ENCODE results near the gene TRIB2. TPM values are rescaled to one million over a fixed set of nuclear protein-coding genes. Genes with fewer than 3 reads are reported as not detected.
A peak's percentile ranks its signal among the peaks of the same experiment; 100 is the strongest.

Gene TRIB2
- total RNA-seq, 1 donor from 2014 or later, result 141 TPM

DNA sequence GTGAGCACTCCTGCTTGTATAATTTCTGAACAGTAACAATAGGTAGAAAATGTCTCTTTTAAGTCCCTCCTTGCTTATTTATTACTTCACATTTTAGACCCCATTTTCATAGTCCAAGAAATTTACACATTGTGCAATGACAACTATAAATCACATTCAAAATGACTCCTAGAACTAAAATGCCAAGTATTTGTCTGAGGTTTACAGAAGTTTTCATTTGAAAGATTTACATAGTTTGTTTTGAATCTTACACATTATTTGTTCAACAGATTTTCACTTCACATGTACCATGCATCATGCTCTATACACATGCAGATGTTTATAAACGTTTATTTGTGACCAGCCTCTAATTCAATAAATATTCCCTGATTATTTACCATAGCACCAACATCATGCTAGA, 15.7 kb upstream of the TRIB2 start:
- no peak for DNase-seq

GRCh38 chr2:12701786-12702167, 15.0 kb upstream of the TRIB2 start:
- DNase-seq, result no peak

DNA sequence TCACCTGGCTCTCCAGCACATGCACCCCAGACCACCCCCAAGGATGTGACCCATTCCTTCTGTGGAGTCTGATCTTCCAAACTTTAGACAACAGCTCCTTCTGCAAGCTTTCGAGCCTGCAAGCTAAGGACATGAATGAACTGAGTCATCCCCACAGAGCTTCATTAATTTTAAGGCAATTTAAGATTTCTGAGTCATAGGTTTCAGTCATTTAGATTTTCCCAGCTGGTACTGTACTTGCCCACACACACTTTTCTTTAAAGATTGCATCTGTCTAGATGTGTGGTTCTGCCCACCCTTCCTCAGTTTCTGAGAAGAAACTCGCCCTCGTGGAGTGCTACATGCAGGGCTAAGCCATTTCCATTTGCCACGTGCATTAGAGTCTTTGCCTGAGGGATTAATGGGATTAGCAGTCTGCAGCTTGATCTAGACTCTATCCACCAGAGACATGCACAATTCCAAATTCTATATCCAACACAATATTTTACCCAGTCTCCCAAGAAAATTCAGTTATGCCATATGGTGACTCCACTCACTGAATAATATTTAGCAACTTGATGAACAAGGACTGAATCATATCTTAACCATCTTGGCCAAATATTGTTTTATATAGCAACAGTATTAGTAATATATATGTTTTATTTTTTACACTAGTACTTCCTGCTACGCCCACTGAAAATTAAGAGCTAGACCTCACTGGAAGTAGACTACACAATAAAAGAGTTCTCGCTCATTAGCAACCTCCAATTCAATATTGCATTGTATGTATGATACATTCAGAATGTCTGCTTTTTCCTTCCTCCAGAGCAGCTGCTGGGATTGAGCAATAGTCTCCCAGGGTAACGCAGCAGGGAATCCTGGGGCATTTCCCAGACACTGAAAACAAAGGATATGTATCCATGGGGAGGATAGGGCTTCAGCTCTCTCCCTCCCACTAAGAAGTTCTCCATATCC, 14.3 kb upstream of the TRIB2 start:
- DNase-seq, result peak; percentile 95

DNA sequence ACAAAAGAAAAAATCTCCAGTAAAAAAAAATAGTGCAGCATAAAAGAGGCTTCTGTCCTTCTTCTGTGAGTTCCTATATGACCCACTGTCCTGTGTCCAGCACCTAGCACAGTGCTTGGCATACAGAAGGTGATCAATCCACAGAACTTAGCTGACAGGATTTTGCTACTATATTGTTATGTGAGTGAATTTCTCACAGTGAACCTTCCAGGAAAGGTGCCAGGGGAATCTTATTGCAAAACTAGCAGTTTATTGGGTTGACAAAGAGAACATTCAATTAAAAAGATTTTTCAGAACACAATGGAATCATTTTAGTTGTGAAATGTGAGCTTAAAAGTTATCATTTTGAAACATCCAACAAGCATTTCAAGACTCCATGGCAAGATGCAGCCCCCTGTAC, 12.4 kb upstream of the TRIB2 start:
- DNase-seq, result no peak

DNA sequence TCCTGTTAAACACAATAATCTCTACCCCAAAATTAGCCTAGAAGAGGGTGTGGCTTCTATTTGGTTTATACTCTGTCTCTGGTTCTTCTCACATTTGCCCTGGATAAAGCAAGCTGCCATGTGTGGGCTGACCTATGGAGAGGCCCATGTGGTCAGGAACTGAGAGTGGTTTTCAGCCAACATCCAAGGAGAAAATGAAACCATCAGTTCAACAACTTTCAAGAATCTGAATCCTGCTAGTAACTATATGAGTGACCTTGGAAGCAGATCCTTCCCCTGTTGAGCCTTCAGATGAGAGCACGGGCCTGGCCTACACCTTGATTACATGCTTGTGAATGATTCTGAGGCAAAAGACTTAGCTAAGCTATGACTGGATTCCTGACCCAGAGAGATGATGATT, 11.5 kb upstream of the TRIB2 start:
- DNase-seq, result no peak

- DNase-seq, result no peak
Observed at GRCh38 chr2:12705742-12706141, 11.0 kb upstream of the TRIB2 start.

- DNase-seq, result no peak
Observed at GRCh38 chr2:12708508-12709206, 8.1 kb upstream of the TRIB2 start.

GRCh38 chr2:12709207-12709522, 7.6 kb upstream of the TRIB2 start:
- DNase-seq, result no peak

GRCh38 chr2:12710301-12710700, 6.4 kb upstream of the TRIB2 start:
- DNase-seq, result no peak

DNA sequence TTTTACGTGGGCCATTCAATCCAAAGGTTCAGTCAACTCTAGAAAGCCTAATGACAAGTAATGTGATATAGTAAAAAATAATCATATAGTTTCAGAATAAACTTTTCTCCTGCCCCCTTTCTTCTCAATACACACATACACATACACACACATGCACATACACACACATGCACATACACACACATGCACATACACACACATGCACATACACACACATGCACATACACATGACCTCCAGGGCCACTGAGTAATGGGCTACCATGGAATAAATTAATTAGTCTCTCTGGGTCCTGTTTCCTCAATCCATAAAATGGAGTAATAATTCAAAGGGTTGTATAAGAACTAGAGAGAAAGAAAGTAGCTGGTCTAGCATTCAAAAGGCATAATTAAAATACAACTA, 5.4 kb upstream of the TRIB2 start:
- DNase-seq, result no peak

DNA sequence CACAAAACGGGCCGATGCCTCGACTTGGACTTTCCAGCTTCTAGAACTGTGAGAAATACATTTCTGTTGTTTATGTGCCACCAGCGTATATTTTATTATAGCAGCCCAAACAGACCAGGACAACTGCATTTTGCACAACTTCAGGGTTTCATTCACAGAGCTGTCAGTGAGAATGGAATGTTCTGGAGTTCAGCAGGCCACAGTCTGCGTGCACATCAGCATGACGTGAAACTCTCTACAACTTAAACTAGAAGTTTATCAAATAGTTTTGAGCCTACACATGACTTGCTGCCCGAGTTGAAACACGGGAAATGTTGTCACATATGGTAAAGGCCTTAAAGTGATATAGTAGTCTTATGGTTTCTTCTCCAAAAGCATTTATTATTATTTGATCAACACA, 3.9 kb upstream of the TRIB2 start:
- DNase-seq, result no peak

DNA sequence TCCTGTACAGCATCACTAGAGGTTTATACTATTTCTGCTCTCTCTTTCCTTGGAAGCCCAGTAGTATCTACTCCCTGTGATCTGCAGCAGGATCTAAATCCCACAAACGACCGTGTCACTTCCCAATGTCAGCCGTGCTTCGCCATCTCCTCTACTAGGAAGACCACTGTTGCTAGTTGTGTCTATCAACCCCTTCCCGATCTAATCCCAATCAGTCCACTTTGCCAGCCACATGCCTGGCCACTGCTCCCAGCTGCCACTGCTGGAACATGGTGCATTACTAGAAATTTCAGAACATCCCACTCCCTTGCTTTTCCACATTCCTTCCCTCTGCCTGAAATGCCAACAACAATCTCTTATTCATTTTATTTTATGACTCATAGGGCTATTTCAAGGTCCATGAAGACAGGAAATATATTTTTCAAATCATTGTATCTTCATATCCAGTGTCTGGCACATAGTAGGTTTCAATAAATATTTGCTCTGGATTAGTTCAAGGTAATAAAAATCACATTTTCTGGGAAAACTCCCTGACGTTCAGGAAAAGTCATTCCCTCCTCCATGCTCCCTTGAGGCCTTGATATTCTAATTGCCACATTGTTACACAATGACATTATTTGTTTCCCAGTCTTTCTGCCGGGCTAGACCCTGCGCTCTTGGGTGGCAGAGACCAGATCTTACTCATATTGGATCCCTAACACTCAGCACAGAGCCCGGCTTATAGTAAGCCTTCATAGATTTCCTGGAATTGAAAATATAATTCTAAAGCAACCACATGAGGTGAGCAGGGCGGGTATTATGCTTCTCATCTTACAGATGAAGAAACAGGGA, 2.1 kb upstream of the TRIB2 start:
- peak; percentile 48 for DNase-seq

DNA sequence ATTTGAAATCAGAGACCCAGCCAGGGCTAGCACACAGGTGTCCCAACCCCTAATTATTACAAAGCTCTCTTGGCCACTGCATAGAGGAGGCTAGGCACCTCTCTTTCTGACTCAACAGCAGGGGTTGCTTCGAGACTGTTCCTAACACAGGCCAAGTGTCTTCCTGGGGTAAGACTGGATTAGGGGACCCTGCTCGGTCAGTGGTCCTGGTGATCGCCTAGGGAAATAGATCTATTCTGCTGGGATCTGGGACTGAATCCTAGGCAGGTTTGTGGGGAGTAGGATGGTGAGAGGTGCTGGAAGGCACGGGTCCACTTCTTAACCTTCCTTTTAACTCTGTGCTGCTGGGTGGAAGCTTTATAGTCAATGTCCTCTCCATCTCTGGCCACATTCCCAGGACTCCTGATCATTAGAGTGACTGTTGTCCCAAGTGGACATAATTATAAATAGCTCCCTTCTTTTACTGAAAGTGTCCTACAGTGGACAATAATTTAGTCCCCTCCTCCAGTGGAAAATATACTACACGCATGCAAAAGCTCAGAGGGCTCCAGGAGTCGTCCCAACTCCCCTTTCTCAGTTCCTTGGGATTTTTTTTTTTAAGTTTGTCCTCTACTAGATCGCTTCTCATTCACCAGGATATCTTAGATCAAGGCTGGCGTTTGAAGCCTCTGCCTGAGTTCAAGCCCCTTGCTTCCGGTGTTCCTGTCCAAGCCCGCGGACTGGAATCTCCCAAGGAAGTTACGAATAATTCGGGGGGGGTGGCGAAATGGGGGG, 1.3 kb upstream of the TRIB2 start:
- peak; percentile 30 for DNase-seq

GRCh38 chr2:12716032-12716281, 779 bp upstream of the TRIB2 start:
- peak; percentile 94 for DNase-seq

GRCh38 chr2:12717191-12718014, 667 bp downstream of the TRIB2 start:
- DNase-seq, result peak; percentile 72

GRCh38 chr2:12718015-12718671, 1.4 kb downstream of the TRIB2 start:
- DNase-seq, result peak; percentile 70

DNA sequence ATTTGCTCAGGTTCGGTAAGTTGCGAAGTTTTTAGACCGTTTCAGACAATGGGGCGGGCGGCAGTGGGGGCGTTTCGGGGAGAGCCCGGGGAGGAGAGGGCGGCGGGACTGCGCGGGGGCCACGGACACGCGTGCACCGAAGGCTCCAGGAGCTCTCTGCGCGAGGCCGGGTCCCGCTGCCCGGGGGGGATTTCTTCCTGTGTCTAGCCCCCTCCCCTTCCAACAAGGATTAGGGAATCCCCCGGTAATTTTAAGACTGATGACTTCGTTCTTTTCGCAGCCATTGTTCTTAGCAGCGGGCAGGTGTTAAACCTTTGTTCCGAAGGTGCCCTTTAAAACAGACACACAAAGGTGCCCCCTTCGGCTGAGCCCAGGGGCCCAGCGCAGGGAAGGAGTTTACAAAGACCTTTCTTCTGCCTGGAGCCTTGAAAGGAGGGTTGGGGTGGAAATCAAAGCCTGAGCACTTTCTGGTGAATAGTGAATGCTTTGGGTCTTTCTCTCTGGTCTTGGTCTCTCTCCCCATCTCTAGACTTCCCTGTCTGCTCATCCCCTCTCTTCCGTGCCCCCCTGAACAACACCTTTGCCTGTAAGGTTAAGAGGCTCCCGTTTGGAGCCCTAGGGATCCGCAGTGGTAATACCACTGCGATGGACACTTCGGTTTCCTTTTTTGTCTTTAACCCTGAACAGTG, 2.1 kb downstream of the TRIB2 start:
- DNase-seq, result peak; percentile 42

DNA sequence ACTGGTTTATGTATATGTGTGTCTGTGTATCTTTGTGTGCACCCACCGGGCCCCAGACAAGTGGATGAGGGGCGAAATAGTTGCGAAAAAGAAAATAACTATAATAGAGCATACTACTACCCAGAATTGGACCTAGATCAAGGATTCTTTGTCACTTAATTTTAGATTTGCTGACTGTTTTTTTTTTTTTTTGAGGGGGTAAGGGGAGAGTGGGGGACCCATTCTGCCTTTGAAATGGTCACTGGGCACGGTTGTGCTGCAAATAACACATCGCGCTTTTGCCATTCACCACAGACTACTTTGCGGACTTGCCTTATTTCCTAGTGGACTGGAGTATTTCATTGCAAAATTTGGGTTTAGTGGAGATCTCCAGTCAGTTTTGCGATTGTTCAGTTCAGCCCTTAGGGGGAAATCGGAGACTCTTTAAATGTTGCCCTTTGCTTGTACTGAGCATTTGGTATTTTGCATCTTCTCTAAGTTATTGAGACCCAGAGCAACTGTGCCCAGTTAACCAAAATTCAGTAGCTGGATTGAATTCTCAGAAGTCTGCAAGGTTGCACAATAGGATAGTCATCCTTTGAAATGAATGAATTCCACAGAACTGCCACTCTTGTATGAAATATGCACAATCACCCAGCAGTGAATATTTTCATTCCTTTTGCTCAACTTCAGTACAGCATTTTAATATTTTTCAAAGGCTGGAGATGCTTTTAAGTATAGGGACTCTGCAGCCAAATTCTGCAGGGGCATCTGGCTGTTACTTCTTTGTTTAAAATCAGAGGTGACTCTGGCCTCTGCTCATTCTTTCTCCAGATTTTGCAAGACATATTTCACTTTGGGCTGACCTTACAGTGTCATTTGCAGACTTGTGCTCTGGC, 2.9 kb downstream of the TRIB2 start:
- DNase-seq, result no peak

DNA sequence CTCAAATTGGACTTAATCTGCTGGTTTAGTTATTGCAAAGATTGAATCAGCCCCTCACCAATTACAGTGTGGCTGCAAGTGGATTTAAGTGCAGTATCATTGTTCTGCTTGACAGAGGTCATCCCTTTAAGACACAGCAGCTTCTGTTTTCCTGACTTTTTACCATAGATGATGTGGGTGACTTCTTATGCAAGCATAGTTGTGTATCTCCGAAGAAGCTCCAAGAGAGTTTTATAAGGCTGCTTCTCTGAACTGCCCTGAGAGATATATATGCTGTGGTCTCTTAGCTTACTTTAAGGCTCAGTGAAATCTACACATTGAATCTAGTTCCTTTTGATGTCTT, 3.5 kb downstream of the TRIB2 start:
- peak; percentile 27 for DNase-seq
